ENCODE results near the gene CDH5.

CDH5 gene

GRCh38 chr16:66354034-66354909 is 12.2 kb upstream of the CDH5 start:
- DNase-seq: no peak

- DNase-seq: no peak
Observed at GRCh38 chr16:66355526-66355925, 11.0 kb upstream of the CDH5 start.

- peak; percentile 45 for DNase-seq
Observed at GRCh38 chr16:66357523-66357928, 9.0 kb upstream of the CDH5 start.

- no peak for DNase-seq
Observed at GRCh38 chr16:66358231-66358630, 8.3 kb upstream of the CDH5 start.

- DNase-seq: no peak
Observed at GRCh38 chr16:66359012-66359411, 7.5 kb upstream of the CDH5 start.

- DNase-seq: no peak
Observed at GRCh38 chr16:66359811-66360608, 6.5 kb upstream of the CDH5 start.

- no peak for DNase-seq
Observed at GRCh38 chr16:66360624-66361324, 5.7 kb upstream of the CDH5 start.

GRCh38 chr16:66361604-66362135 is 4.8 kb upstream of the CDH5 start:
- DNase-seq: no peak

- DNase-seq: no peak
Observed at GRCh38 chr16:66363211-66363777, 3.2 kb upstream of the CDH5 start.

- no peak for DNase-seq
Observed at GRCh38 chr16:66364117-66364958, 2.2 kb upstream of the CDH5 start.

- DNase-seq: no peak
Observed at GRCh38 chr16:66364959-66365306, 1.6 kb upstream of the CDH5 start.

GRCh38 chr16:66365651-66366050 is 840 bp upstream of the CDH5 start:
- no peak for DNase-seq

GRCh38 chr16:66367968-66368891 is 1.7 kb downstream of the CDH5 start:
- DNase-seq: no peak

- no peak for DNase-seq
Observed at GRCh38 chr16:66369055-66369592, 2.6 kb downstream of the CDH5 start.

- DNase-seq: no peak
Observed at GRCh38 chr16:66370786-66371684, 4.5 kb downstream of the CDH5 start.

GRCh38 chr16:66372078-66372897 is 5.8 kb downstream of the CDH5 start:
- DNase-seq: no peak

GRCh38 chr16:66372898-66373155 is 6.3 kb downstream of the CDH5 start:
- no peak for DNase-seq

- DNase-seq: no peak
Observed at GRCh38 chr16:66373667-66374066, 7.2 kb downstream of the CDH5 start.

- no peak for DNase-seq
Observed at GRCh38 chr16:66374176-66374575, 7.7 kb downstream of the CDH5 start.

Measured in CD4-positive, alpha-beta T cell treated with Interleukin-6 for 4 hours (primary cell).